WERI-Rb-1 (cell line): ENCODE results near the gene FSTL4.

Source experiments
- DNase-seq: peaks from one replicate; pipeline ENCODE4 v3.0.0-alpha.2; 2020
- H3K27ac ChIP-seq: fragments of 250-450 bp; sonication (Bioruptor Pico); 2 replicates; pipeline ENCODE4 v1.5.1; 2020; ENCODE audit warnings: mild to moderate bottlenecking, moderate library complexity
- H3K27me3 ChIP-seq: fragments of 250-450 bp; sonication (Bioruptor Pico); 2 replicates; pipeline ENCODE4 v1.5.1; 2021; ENCODE audit warnings: mild to moderate bottlenecking, low read depth, moderate library complexity; ENCODE audit not compliant: insufficient read depth, severe bottlenecking
- H3K36me3 ChIP-seq: fragments of 250-450 bp; sonication (Bioruptor Pico); 2 replicates; pipeline ENCODE4 v1.5.1; 2020; ENCODE audit warnings: mild to moderate bottlenecking, moderate library complexity
- H3K4me3 ChIP-seq: 2 replicates; pipeline ENCODE4 v1.5.1; 2011; ENCODE audit warnings: low read depth, mild to moderate bottlenecking, control low read depth, low read length
- H3K9me3 ChIP-seq: fragments of 250-450 bp; sonication (Bioruptor Pico); 2 replicates; pipeline ENCODE4 v1.5.1; 2021; ENCODE audit warnings: mild to moderate bottlenecking, moderate library complexity; ENCODE audit not compliant: severe bottlenecking
- CTCF ChIP-seq: IDR thresholded peaks from 2 replicates; pipeline ENCODE4 v1.5.1; 2011; ENCODE audit warnings: low read depth, mild to moderate bottlenecking, control low read depth, inconsistent platforms, low read length

FSTL4 gene

DNA sequence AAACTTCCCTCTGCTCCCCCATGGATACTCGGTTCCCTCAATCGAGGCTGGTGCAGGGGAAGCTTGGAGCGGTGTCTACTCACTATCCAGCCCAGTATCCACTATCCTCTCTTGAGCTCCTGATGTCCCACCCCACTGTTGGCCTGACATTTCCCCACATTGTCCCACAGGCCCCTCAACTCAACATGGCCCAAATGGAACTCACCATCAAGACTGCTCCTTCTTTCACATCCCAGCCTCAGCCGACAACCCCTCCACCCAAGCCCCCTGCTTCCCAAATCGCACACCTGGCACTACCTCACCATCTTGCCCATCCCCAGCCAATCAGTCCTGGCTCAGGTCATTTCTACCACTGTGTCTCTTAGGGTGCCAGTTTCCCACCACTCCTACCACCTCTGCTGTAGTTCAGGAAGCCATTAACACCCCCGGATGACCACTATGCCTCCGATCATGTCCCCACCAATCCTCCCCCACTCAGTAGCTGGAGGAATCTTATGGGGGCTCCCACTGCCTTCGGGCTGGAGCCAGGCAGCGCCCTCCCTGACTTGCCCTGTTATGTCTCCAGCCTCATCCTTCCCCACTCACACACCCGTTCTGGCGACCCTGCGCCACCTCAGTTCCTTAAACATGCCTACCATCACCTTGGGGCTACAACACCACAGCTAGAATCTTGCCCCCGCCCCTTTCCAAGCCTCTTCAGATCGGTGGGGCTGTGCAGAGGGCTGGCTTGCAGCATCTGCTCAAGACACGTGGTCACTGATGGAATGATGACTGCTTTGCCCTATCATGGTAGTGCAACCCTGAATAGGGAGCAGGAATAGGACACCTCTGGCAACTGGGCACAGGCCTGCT is 273.6 kb downstream of the FSTL4 start:
- Histone ChIP-seq H3K9me3 (no peaks in the 10 kb centered on the region), H3K4me3 (no peak overlapping the region), H3K27ac (no peak overlapping the region), H3K36me3 (no peaks in the 10 kb centered on the region), H3K27me3 (no peaks in the 10 kb centered on the region)
- DNase-seq = no peak
- TF ChIP-seq CTCF = no peak

DNA sequence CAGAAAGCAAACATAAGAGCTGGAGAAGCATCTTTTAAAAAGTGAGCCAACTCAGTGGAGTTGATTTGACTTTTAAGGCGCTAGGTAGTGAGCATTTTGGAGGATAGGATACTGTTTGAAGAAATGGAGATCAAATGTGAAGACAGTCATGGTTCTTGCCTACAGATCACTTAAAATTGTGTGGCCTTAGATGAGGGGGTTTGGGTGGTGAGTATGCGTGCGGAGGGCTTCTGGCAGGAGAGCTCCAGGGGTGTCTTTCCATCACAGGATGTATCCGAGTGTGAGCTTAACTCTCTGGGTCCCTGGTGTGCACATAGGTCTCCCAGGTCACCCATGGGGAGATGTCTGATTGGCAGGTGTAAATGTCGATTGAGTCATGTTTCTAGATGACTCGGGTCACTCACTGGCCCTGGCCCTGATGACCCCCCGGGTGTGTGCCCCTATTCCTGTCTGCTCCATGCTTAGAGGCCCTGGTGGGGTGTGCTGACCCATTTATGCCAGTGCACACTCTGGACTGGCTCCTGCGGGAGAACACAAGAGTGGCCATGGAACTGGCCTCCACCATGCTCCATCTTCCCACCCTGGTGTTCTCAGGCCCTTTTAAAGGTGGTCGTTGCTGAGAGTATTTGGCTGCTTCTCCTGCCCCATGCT is 274.4 kb downstream of the FSTL4 start:
- DNase-seq = no peak

DNA sequence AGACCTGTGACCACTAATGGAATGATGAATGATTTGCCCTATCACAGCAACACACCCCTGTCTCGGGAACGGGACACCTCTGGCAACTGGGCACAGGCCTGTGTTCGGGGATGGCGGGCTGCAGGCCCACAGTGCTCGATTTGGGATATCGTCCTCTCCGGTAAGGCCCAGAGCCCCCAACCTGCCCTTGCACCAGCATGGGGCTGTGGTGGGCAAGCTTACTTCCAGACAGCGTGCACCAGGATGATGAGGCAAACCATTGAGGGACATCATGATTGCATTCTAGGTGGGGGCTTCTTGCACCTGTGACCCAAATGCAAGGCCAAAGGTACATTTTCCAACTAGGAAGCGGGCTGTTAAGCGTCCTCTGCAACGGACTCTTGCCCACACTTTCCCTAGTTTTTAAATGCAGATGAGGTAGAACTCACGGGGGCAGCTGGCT is 275.4 kb downstream of the FSTL4 start:
- H3K27ac ChIP-seq = no peak overlapping the region
- H3K36me3 ChIP-seq = no peaks in the 10 kb centered on the region
- no peak overlapping the region for H3K4me3 ChIP-seq
- H3K27me3 ChIP-seq = no peaks in the 10 kb centered on the region
- no peak for TF ChIP-seq CTCF
- H3K9me3 ChIP-seq = no peaks in the 10 kb centered on the region
- no peak for DNase-seq

More for the DNA sequence above, 274.4 kb downstream of the FSTL4 start:
- Histone ChIP-seq H3K27ac (no peak overlapping the region), H3K4me3 (no peak overlapping the region), H3K36me3 (no peaks in the 10 kb centered on the region), H3K27me3 (no peaks in the 10 kb centered on the region), H3K9me3 (no peaks in the 10 kb centered on the region)
- TF ChIP-seq CTCF = no peak

DNA sequence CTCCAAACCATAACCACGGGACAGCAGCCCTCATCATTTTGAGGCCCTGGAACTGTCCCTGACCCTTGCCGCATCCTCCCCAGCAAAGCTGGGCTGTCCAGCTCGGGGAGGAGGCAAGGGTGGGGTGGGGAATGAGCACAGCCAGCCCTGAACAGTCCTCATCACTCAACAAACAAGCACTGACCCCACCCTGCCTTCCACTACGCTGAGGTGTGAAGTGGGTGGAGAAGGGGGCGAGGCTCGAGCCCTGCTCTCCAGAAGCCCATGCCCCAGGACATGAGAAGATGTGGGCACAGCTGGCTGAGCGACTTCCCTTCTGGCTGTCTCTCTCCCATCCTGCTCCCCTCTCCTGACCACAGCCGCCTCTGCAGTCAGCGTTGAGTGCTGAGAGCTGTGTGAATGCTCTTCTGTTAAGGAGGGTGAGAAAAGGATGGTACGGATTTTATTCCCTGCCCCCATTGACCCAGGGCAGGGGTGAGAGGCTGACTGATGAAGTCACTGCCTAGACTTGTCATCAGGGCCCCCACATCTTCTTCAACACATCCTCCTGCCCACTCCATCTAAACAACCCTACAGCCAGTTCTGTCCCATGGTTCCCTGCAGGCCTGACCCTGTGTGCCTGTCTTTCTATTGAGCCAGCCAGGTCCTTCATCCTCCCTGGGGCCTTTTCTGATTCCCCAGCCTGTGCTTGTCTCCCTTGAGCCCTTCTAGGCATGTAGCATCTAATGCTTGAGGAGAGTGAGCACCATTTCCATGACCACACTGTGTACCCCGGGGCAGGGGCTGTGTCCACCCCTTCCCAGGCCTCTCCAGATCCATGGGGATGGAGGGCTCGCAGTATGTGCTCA is 276.0 kb downstream of the FSTL4 start:
- no peaks in the 10 kb centered on the region for H3K36me3 ChIP-seq
- H3K9me3 ChIP-seq = no peaks in the 10 kb centered on the region
- H3K4me3 ChIP-seq = no peak overlapping the region
- no peak for DNase-seq
- TF ChIP-seq CTCF = no peak
- no peak overlapping the region for H3K27ac ChIP-seq
- H3K27me3 ChIP-seq = no peaks in the 10 kb centered on the region

- Histone ChIP-seq H3K27me3 (no peaks in the 10 kb centered on the region), H3K9me3 (no peaks in the 10 kb centered on the region), H3K27ac (no peak overlapping the region), H3K4me3 (no peak overlapping the region), H3K36me3 (no peaks in the 10 kb centered on the region)
- TF ChIP-seq CTCF = no peak
- no peak for DNase-seq
Observed at GRCh38 chr5:133334796-133335639, 277.3 kb downstream of the FSTL4 start.
